IMR-90 (cell line): Measurements from ENCODE around the gene GPR21. TPM values are rescaled to one million over a fixed set of nuclear protein-coding genes. Genes with fewer than 3 reads are reported as not detected.
A peak's percentile ranks its signal among the peaks of the same experiment; 100 is the strongest.

Experiments used
- ATAC-seq: fragments of 200-7000 bp; cut with Tn5 transposase; 2 replicates; pipeline ENCODE4 v1.9.1; 2020; ENCODE audit warnings: low read depth, mild to moderate bottlenecking, moderate library complexity
- BruUV-seq: library from RNA; stranded (reverse); fragments of 400-500 nt; replicated peaks from 2 replicates; lab custom pipeline; 2021; lab: Mats Ljungman, UMichigan
- CTCF ChIA-PET: fragments of 300-600 bp; formaldehyde crosslinking; extraction: SDS; loops from one replicate; lab custom pipeline; 2021; ENCODE audit warnings: antibody characterized with exemption; lab: Yijun Ruan, JAX
- POLR2A ChIA-PET: fragments of 300-600 bp; sonication (Branson Sonifier 250); formaldehyde crosslinking; loops from one replicate; lab custom pipeline; 2022; ENCODE audit warnings: antibody characterized with exemption; ENCODE audit not compliant: unreplicated experiment; lab: Charles Lee
- DNase-seq: peaks from one replicate; pipeline ENCODE4 v3.0.0; 2013
- H2AFZ ChIP-seq: replicated peaks from 2 replicates; pipeline ENCODE3; 2013; ENCODE audit warnings: low read length, mild to moderate bottlenecking; ENCODE audit not compliant: poor library complexity
- H2AK5ac ChIP-seq: 2 replicates; pipeline ENCODE4 v1.6.1; 2013; ENCODE audit warnings: low read depth, low read length, inconsistent platforms
- H2AK9ac ChIP-seq: replicated peaks from 2 replicates; pipeline ENCODE3; 2013; ENCODE audit warnings: mild to moderate bottlenecking, low read depth, low read length, moderate library complexity; ENCODE audit not compliant: poor library complexity
- H2BK120ac ChIP-seq: 2 replicates; pipeline ENCODE4 v1.6.1; 2013; ENCODE audit warnings: low read depth, low read length, inconsistent platforms
- H2BK15ac ChIP-seq: 3 replicates; pipeline ENCODE4 v1.6.1; 2013; ENCODE audit warnings: low read depth, low read length, inconsistent platforms
- H2BK20ac ChIP-seq: 2 replicates; pipeline ENCODE4 v1.6.1; 2013; ENCODE audit warnings: low read depth, mild to moderate bottlenecking, inconsistent platforms, low read length, moderate library complexity
- H2BK5ac ChIP-seq: 2 replicates; pipeline ENCODE4 v1.6.1; 2013; ENCODE audit warnings: mild to moderate bottlenecking, low read depth, low read length, inconsistent platforms; ENCODE audit not compliant: poor library complexity, severe bottlenecking
- H3K14ac ChIP-seq: replicated peaks from 2 replicates; pipeline ENCODE4 v1.6.1; 2013; ENCODE audit warnings: low read depth, low read length, inconsistent platforms
- H3K18ac ChIP-seq: 2 replicates; pipeline ENCODE4 v1.6.1; 2013; ENCODE audit warnings: low read depth, low read length, control low read depth
- H3K23ac ChIP-seq: 2 replicates; pipeline ENCODE4 v1.6.1; 2013; ENCODE audit warnings: low read depth, low read length, inconsistent platforms
- H3K27ac ChIP-seq: 2 replicates; pipeline ENCODE4 v1.5.1; 2013; ENCODE audit warnings: mild to moderate bottlenecking, control low read depth, low read length; ENCODE audit not compliant: insufficient read depth
- H3K27me3 ChIP-seq: 2 replicates; pipeline ENCODE4 v1.6.1; 2013; ENCODE audit warnings: low read length; ENCODE audit not compliant: control insufficient read depth, insufficient read depth
- H3K36me3 ChIP-seq: 2 replicates; pipeline ENCODE4 v1.6.1; 2013; ENCODE audit warnings: low read length, mixed read lengths; ENCODE audit not compliant: control insufficient read depth, insufficient read depth
- H3K4ac ChIP-seq: 2 replicates; pipeline ENCODE4 v1.6.1; 2013; ENCODE audit warnings: low read depth, low read length, inconsistent platforms
- H3K4me1 ChIP-seq: 2 replicates; pipeline ENCODE4 v1.6.1; 2013; ENCODE audit warnings: low read length, mixed read lengths; ENCODE audit not compliant: control insufficient read depth, insufficient read depth
- H3K4me2 ChIP-seq: 2 replicates; pipeline ENCODE4 v1.6.1; 2013; ENCODE audit warnings: low read depth, mild to moderate bottlenecking, control low read depth, low read length, moderate library complexity
- H3K4me3 ChIP-seq: 2 replicates; pipeline ENCODE4 v1.5.1; 2013; ENCODE audit warnings: low read depth, mild to moderate bottlenecking, control low read depth, low read length, moderate library complexity; ENCODE audit not compliant: insufficient read depth
- H3K56ac ChIP-seq: 2 replicates; pipeline ENCODE4 v1.6.1; 2013; ENCODE audit warnings: low read length, inconsistent platforms; ENCODE audit not compliant: insufficient read depth; ENCODE audit errors: extremely low read depth
- H3K79me1 ChIP-seq, 2 experiments: 2 replicates each; pipeline ENCODE4 v1.6.1; 2013; ENCODE audit warnings: low read length in 2 of 2, inconsistent platforms in 1 of 2, low read depth in 1 of 2
- H3K9ac ChIP-seq: 2 replicates; pipeline ENCODE4 v1.6.1; 2013; ENCODE audit warnings: low read depth, low read length, control low read depth
- H3K9me1 ChIP-seq: 2 replicates; pipeline ENCODE4 v1.6.1; 2013; ENCODE audit warnings: low read length, inconsistent platforms; ENCODE audit not compliant: insufficient read depth
- H3K9me3 ChIP-seq: 2 replicates; pipeline ENCODE4 v1.6.1; 2013; ENCODE audit warnings: low read length; ENCODE audit not compliant: control insufficient read depth, insufficient read depth
- H4K20me1 ChIP-seq: 2 replicates; pipeline ENCODE4 v1.6.1; 2013; ENCODE audit warnings: low read length, inconsistent platforms; ENCODE audit not compliant: insufficient read depth
- H4K5ac ChIP-seq: 2 replicates; pipeline ENCODE4 v1.6.1; 2013; ENCODE audit warnings: mild to moderate bottlenecking, low read depth, low read length, control low read depth
- H4K8ac ChIP-seq, 2 experiments: 2 replicates each; pipeline ENCODE4 v1.6.1; 2013; ENCODE audit warnings: low read depth in 2 of 2, low read length in 2 of 2, control low read depth in 1 of 2, inconsistent platforms in 1 of 2
- H4K91ac ChIP-seq: 2 replicates; pipeline ENCODE4 v1.6.1; 2013; ENCODE audit warnings: low read depth, low read length, inconsistent platforms; ENCODE audit not compliant: insufficient read depth
- BHLHE40 ChIP-seq: fragments of 150-350 bp; IDR thresholded peaks from 2 replicates; pipeline ENCODE4 v1.6.1; 2016; ENCODE audit warnings: mild to moderate bottlenecking, low read depth, low read length
- FOS ChIP-seq: fragments of 150-350 bp; IDR thresholded peaks from 2 replicates; pipeline ENCODE4 v1.6.1; 2016; ENCODE audit warnings: low read depth, low read length
- MAFK ChIP-seq: IDR thresholded peaks from 2 replicates; pipeline ENCODE4 v1.6.1; 2012; ENCODE audit warnings: low read depth, low read length, improper control_type of control experiment
- MXI1 ChIP-seq: IDR thresholded peaks from 2 replicates; pipeline ENCODE4 v1.6.1; 2012; ENCODE audit warnings: low read depth, mild to moderate bottlenecking, low read length, moderate library complexity, borderline replicate concordance
- NFE2L2 ChIP-seq: fragments of 150-350 bp; IDR thresholded peaks from 2 replicates; pipeline ENCODE4 v1.6.1; 2016; ENCODE audit warnings: low read depth, mild to moderate bottlenecking, low read length
- POLR2A ChIP-seq: IDR thresholded peaks from 2 replicates; pipeline ENCODE4 v1.6.1; 2012; ENCODE audit warnings: mild to moderate bottlenecking, low read depth, low read length
- RAD21 ChIP-seq: IDR thresholded peaks from 2 replicates; pipeline ENCODE4 v1.6.1; 2012; ENCODE audit warnings: low read length, improper control_type of control experiment
- SMC3 ChIP-seq: fragments of 150-350 bp; IDR thresholded peaks from 2 replicates; pipeline ENCODE4 v1.6.1; 2016; ENCODE audit warnings: low read depth, mild to moderate bottlenecking, antibody characterized with exemption, low read length, moderate library complexity
- WGBS, 2 experiments: methylation state at CpG; one replicate each; pipeline versions ENCODE4 v1.1.5 to v1.1.7; 2013; ENCODE audit warnings: missing lambda C conversion rate in 2 of 2; ENCODE audit not compliant: insufficient read length in 1 of 2; ENCODE audit errors: extremely low coverage in 2 of 2; 5-methylcytosine and 5-hydroxymethylcytosine counted together
- dilution Hi-C: fragments of 300-500 bp; cut with HindIII; formaldehyde crosslinking; loops from one replicate; pipeline ENCODE4 v1.14.3; 2018; ENCODE audit warnings: low sequenced_read_pairs; ENCODE audit not compliant: unreplicated experiment
- in situ Hi-C: fragments of 300-500 bp; cut with MboI; formaldehyde crosslinking; loops from 3 replicates; pipeline ENCODE4 v1.14.3; 2019; ENCODE audit warnings: low sequenced_read_pairs, inconsistent platforms, mixed read lengths
- intact Hi-C: fragments of 100-400 bp; cut with micrococcal nuclease; formaldehyde crosslinking; loops from 2 replicates; pipeline ENCODE4 v1.10.0; 2022
- polyA plus RNA-seq, 3 experiments: library from polyadenylated mRNA; depleted of rRNA; stranded (reverse); fragments of >200 nt; gene quantifications; 2 replicates each; pipeline ENCODE4 v1.2.3, GENCODE V29; 2012; ENCODE audit warnings: low replicate concordance in 1 of 3
- total RNA-seq: library from RNA; depleted of rRNA; stranded (reverse); fragments of >200 nt; gene quantifications from 2 replicates; pipeline ENCODE4 v1.2.3, GENCODE V29; 2012
- TF ChIP-seq, protein P1 (sequence below): conservative IDR thresholded peaks from 2 replicates; pipeline ENCODE4 v1.5.1; 2012; ENCODE audit warnings: mild to moderate bottlenecking, low read depth, low read length, improper control_type of control experiment
- TF ChIP-seq, protein P2 (sequence below): fragments of 150-350 bp; IDR thresholded peaks from 2 replicates; pipeline ENCODE4 v1.6.1; 2016; ENCODE audit warnings: low read depth, mild to moderate bottlenecking, low read length, moderate library complexity, borderline replicate concordance

GPR21 gene
- total and polyA plus RNA-seq, 2 of the 4 experiments (the other 2 are of a cell fraction), result 0.90 TPM; not detected in 1

DNA sequence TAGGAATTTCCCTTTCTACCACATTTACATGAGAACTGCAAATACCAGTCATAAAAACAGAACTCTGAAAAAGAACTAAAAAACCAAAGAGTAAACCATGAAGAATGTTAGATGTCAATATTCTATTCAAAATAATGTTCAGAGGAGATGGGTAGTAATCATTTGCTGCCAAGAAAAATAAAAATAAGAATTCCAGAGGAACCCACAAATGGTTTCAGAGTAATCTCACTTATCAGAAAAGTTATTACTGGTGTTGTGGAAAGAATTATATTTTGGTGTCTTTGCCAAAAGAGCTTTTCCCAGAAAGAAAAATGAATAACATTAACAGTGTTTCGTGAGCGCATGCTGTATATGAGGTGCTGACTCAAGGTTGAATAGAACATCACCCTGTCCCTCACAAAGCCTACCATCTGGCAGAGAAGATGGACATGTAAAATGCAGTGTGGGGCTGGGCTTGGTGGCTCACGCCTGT lies 35.6 kb downstream of the GPR21 start:
- no CpG with 5 or more reads among the region's 3 CpGs for WGBS, 2 experiments
- CTCF ChIA-PET, result interaction anchor here (0.5 to 1.3 kb wide), 2 partner anchors 11 to 62 kb away, joined by 3 to 4 read pairs; no protein-coding TSS in a partner anchor
- peaks cover 19% of the 10 kb centered on the region for H3K36me3 ChIP-seq

More for the DNA sequence above, 35.6 kb downstream of the GPR21 start:
- Histone ChIP-seq H3K4me3 (no peak overlapping the region), H2BK15ac (0 out of 3 replicates have a peak overlapping the region, but pooled peaks have one; percentile 30), H3K56ac (no peak overlapping the region), H3K27me3 (no peaks in the 10 kb centered on the region), H2AFZ (no peak overlapping the region), H3K9me1 (peaks cover 11% of the 10 kb centered on the region), H2BK5ac (peak overlapping the region; percentile 70), H3K9me3 (no peaks in the 10 kb centered on the region), H3K9ac (no peak overlapping the region), H3K14ac (no peak overlapping the region), H4K91ac (no peak overlapping the region), H3K4me2 (no peak overlapping the region), H2AK9ac (no peak overlapping the region), H2AK5ac (peak overlapping the region; percentile 60; the same call in 1 of the 2 replicates), H3K27ac (peak overlapping the region; percentile 93; the same call in 1 of the 2 replicates), H3K79me1 (peaks cover 0 to 18% of the 10 kb centered on the region in 2 experiments; a peak in 2 of 4 replicates), H3K18ac (peak overlapping the region; percentile 52; the same call in 1 of the 2 replicates), H3K23ac (no peak overlapping the region), H4K20me1 (peaks cover 4% of the 10 kb centered on the region; the same call in 1 of the 2 replicates), H3K4ac (peak overlapping the region; percentile 42; the same call in 1 of the 2 replicates), H4K5ac (no peak overlapping the region), H4K8ac (peak overlapping the region in 1 of 2 experiments; percentile 43; a peak in 1 of 4 replicates), H2BK120ac (no peak overlapping the region), H2BK20ac (peak overlapping the region; percentile 72), H3K4me1 (peaks cover 10% of the 10 kb centered on the region)
- BruUV-seq, result no TSS peak
- intact Hi-C loops (no loop called here), in situ Hi-C loops (no loop called here), dilution Hi-C loops (no loop called here)
- TF ChIP-seq NFE2L2, result no peak
- TF ChIP-seq, protein P1, sequence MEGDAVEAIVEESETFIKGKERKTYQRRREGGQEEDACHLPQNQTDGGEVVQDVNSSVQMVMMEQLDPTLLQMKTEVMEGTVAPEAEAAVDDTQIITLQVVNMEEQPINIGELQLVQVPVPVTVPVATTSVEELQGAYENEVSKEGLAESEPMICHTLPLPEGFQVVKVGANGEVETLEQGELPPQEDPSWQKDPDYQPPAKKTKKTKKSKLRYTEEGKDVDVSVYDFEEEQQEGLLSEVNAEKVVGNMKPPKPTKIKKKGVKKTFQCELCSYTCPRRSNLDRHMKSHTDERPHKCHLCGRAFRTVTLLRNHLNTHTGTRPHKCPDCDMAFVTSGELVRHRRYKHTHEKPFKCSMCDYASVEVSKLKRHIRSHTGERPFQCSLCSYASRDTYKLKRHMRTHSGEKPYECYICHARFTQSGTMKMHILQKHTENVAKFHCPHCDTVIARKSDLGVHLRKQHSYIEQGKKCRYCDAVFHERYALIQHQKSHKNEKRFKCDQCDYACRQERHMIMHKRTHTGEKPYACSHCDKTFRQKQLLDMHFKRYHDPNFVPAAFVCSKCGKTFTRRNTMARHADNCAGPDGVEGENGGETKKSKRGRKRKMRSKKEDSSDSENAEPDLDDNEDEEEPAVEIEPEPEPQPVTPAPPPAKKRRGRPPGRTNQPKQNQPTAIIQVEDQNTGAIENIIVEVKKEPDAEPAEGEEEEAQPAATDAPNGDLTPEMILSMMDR, result no peak
- TF ChIP-seq MAFK, result no peak
- TF ChIP-seq POLR2A, result no peak
- TF ChIP-seq RAD21, result no peak
- no peak for TF ChIP-seq SMC3
- TF ChIP-seq, protein P2, sequence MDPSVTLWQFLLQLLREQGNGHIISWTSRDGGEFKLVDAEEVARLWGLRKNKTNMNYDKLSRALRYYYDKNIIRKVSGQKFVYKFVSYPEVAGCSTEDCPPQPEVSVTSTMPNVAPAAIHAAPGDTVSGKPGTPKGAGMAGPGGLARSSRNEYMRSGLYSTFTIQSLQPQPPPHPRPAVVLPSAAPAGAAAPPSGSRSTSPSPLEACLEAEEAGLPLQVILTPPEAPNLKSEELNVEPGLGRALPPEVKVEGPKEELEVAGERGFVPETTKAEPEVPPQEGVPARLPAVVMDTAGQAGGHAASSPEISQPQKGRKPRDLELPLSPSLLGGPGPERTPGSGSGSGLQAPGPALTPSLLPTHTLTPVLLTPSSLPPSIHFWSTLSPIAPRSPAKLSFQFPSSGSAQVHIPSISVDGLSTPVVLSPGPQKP, result no peak
- no peak for TF ChIP-seq BHLHE40
- no peak for TF ChIP-seq FOS
- no peak for TF ChIP-seq MXI1
- DNase-seq, result peak; percentile 95
- peak; percentile 92 for ATAC-seq
- POLR2A ChIA-PET, result no interaction called here
